ENCODE results near the gene GPR137B.
A peak's percentile ranks its signal among the peaks of the same experiment; 100 is the strongest.

Gene GPR137B

DNA sequence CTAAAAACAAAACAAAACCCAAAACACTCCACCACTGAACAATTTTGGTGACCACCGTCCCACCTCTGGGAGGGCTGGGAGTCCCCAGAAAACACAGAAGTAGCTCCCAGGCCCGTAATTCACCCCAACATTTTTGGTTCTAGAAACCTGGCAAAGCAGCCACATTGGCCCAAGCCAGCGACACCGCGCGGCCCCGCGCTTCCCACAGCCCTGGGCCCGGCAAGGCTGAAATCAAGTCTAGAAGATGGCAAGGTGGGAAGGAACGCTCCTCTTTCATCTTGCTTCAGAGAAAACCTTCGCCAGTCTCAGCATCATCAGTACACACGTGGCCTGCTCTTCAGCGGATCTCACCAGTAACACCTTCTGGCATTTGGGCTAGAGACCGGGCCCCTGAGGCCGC is 41.5 kb upstream of the GPR137B start:
- no peak overlapping the region for H3K9ac ChIP-seq (ENCODE audit: insufficient read length, low read depth)
- no peak overlapping the region for H3K4me3 ChIP-seq (ENCODE audit: insufficient read length, low read depth)
- peaks cover 2% of the 10 kb centered on the region for H3K4me1 ChIP-seq (ENCODE audit: insufficient read depth, insufficient read length)
- H3K36me3 ChIP-seq (ENCODE audit: insufficient read depth, insufficient read length, low read length): no peaks in the 10 kb centered on the region
- TF ChIP-seq YY1 (IDR thresholded peaks at IDR 0.05; ENCODE audit: insufficient read depth, insufficient read length): no peak
- no peak for TF ChIP-seq ZNF274 (IDR thresholded peaks at IDR 0.05; ENCODE audit: low read depth, low read length)
- no peak for TF ChIP-seq SUZ12 (IDR thresholded peaks at IDR 0.05; ENCODE audit: extremely low read depth, insufficient read depth, insufficient read length)
- peaks cover 16% of the 10 kb centered on the region for H3K9me3 ChIP-seq (ENCODE audit: insufficient read depth, low read length)
- no peak for DNase-seq (ENCODE audit: low read depth, low spot score)
- no peaks in the 10 kb centered on the region for H3K27me3 ChIP-seq (ENCODE audit: insufficient read depth, insufficient read length)

DNA sequence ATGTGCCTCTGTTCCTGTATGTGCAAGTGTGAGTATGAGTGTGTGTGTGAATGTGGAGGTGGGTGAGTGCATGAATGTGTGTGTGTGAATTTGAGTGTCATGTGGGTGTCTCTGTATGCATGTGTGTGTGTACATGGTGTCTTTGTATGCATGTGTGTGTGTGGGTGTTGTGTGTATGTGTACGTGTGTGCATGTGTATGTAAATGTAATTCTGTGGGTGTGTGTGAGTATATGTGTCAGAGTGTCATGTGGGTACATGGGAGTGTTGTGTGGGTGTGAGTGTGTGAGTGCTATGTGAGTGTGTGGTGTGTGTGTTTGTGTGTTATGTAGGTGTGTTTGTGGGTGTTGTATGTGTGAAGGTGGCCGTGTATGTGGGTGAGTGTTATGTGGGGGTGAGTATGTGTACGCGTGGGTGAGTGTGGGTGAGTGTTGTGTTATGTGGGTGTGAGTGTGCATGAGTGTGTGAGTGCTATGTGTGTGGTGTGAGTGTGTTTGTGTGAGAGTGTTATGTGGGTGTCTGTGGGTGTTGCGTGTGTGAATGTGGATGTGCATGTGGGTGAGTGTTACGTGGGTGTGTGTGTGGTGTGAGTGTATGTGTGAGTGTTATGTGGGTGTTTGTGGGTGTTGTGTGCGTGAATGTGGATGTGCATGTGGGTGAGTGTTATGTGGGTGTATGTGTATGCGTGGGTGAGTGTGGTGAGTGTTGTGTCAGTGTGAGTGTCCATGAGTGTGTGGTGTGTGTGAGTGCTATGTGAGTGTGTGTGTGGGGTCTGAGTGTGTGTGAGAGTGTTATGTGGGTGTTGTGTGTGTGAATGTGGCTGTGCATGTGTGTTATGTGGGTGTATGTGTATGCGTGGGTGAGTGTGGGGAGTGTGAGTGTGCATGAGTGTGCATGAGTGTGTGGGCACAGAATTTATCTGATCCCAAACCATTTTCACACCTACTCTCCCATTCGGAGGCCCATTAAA is 40.8 kb upstream of the GPR137B start:
- Histone ChIP-seq H3K9me3 (ENCODE audit: insufficient read depth, low read length) (peaks cover 9% of the 10 kb centered on the region), H3K9ac (ENCODE audit: insufficient read length, low read depth) (no peak overlapping the region), H3K4me1 (ENCODE audit: insufficient read depth, insufficient read length) (peaks cover 2% of the 10 kb centered on the region), H3K4me3 (ENCODE audit: insufficient read length, low read depth) (no peak overlapping the region), H3K27me3 (ENCODE audit: insufficient read depth, insufficient read length) (no peaks in the 10 kb centered on the region), H3K36me3 (ENCODE audit: insufficient read depth, insufficient read length, low read length) (no peaks in the 10 kb centered on the region)
- no peak for DNase-seq (ENCODE audit: low read depth, low spot score)
- no peak for TF ChIP-seq YY1 (IDR thresholded peaks at IDR 0.05; ENCODE audit: insufficient read depth, insufficient read length)
- no peak for TF ChIP-seq SUZ12 (IDR thresholded peaks at IDR 0.05; ENCODE audit: extremely low read depth, insufficient read depth, insufficient read length)
- no peak for TF ChIP-seq ZNF274 (IDR thresholded peaks at IDR 0.05; ENCODE audit: low read depth, low read length)

DNA sequence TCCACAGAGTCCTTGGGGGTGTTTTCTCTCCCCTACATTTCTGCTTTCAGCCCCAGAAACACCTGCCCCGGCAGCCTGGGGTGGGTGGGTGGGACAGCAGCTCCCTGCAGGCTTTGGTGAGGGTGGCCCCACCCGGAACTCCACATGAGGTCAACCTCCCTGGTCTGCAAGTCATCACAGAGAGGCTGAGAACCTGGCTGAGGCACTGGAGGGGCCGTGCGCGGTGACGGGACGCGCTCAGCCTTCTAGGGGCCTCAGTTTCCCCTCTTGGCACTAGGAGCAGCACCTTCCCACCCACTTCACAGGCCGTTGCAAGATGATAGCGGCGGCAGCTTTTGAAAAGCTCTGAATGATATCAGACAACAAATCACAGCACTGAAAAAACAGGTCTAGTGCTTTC is 39.7 kb upstream of the GPR137B start:
- TF ChIP-seq SUZ12 (IDR thresholded peaks at IDR 0.05; ENCODE audit: extremely low read depth, insufficient read depth, insufficient read length) (no peak), ZNF274 (IDR thresholded peaks at IDR 0.05; ENCODE audit: low read depth, low read length) (no peak), YY1 (IDR thresholded peaks at IDR 0.05; ENCODE audit: insufficient read depth, insufficient read length) (no peak)
- Histone ChIP-seq H3K36me3 (ENCODE audit: insufficient read depth, insufficient read length, low read length) (no peaks in the 10 kb centered on the region), H3K4me3 (ENCODE audit: insufficient read length, low read depth) (no peak overlapping the region), H3K9ac (ENCODE audit: insufficient read length, low read depth) (no peak overlapping the region), H3K4me1 (ENCODE audit: insufficient read depth, insufficient read length) (peaks cover 2% of the 10 kb centered on the region), H3K9me3 (ENCODE audit: insufficient read depth, low read length) (no peaks in the 10 kb centered on the region), H3K27me3 (ENCODE audit: insufficient read depth, insufficient read length) (no peaks in the 10 kb centered on the region)
- no peak for DNase-seq (ENCODE audit: low read depth, low spot score)

DNA sequence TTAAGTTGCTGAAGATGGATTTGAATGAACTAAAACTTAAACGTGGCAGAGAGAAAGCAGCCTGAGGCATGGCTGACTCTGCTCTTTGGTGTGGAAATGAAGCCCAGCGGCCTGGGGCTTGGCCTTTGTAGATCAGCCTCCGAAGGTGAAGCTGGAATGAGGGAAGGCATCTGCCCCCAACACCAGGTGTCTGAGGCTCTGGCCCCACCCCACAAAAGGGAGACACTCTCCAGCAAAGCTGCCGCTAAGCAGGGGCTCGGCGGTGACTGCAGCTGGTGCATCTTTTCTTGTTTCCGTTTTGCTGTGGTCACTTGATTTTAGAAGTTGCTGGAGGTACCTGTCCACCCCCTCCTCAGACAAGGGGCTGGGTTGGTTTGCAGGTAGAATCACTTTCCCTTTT is 39.3 kb upstream of the GPR137B start:
- H3K9me3 ChIP-seq (ENCODE audit: insufficient read depth, low read length): no peaks in the 10 kb centered on the region
- DNase-seq (ENCODE audit: low read depth, low spot score): peak; percentile 13
- H3K4me1 ChIP-seq (ENCODE audit: insufficient read depth, insufficient read length): peaks cover 2% of the 10 kb centered on the region
- H3K36me3 ChIP-seq (ENCODE audit: insufficient read depth, insufficient read length, low read length): no peaks in the 10 kb centered on the region
- H3K27me3 ChIP-seq (ENCODE audit: insufficient read depth, insufficient read length): no peaks in the 10 kb centered on the region
- no peak overlapping the region for H3K4me3 ChIP-seq (ENCODE audit: insufficient read length, low read depth)
- H3K9ac ChIP-seq (ENCODE audit: insufficient read length, low read depth): no peak overlapping the region
- no peak for TF ChIP-seq SUZ12 (IDR thresholded peaks at IDR 0.05; ENCODE audit: extremely low read depth, insufficient read depth, insufficient read length)
- TF ChIP-seq YY1 (IDR thresholded peaks at IDR 0.05; ENCODE audit: insufficient read depth, insufficient read length): no peak
- no peak for TF ChIP-seq ZNF274 (IDR thresholded peaks at IDR 0.05; ENCODE audit: low read depth, low read length)

DNA sequence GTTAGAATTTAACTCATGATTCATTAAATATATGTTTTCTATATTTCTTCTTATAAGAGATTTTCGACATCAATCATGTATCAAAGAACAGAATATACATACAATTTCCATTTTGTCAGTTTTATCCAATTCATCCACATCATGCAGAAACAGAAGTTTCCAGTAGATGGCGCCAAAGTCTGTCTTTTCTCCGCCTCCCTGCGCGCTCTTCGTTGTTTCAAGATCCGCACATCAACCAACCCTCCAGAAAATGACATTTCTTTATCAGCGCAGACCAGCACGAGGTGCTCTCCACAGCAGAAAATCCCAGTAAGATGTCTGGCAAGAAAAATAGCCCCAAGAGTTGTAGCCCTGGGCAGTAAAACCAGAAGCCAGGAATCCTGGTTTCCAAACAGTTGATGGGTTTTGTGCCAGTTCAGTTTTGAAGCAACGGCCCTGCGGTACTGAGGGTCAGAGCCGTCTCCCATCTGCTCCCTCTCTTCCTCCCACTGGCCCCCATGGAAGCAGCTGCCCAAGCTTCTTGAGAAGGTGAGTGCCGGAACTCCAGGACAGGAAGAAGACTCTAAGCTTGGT is 38.6 kb upstream of the GPR137B start:
- Histone ChIP-seq H3K9ac (ENCODE audit: insufficient read length, low read depth) (no peak overlapping the region), H3K9me3 (ENCODE audit: insufficient read depth, low read length) (no peaks in the 10 kb centered on the region), H3K4me1 (ENCODE audit: insufficient read depth, insufficient read length) (peaks cover 2% of the 10 kb centered on the region), H3K27me3 (ENCODE audit: insufficient read depth, insufficient read length) (no peaks in the 10 kb centered on the region), H3K4me3 (ENCODE audit: insufficient read length, low read depth) (no peak overlapping the region), H3K36me3 (ENCODE audit: insufficient read depth, insufficient read length, low read length) (no peaks in the 10 kb centered on the region)
- DNase-seq (ENCODE audit: low read depth, low spot score): peak; percentile 47
- TF ChIP-seq ZNF274 (IDR thresholded peaks at IDR 0.05; ENCODE audit: low read depth, low read length) (no peak), SUZ12 (IDR thresholded peaks at IDR 0.05; ENCODE audit: extremely low read depth, insufficient read depth, insufficient read length) (no peak), YY1 (IDR thresholded peaks at IDR 0.05; ENCODE audit: insufficient read depth, insufficient read length) (no peak)

DNA sequence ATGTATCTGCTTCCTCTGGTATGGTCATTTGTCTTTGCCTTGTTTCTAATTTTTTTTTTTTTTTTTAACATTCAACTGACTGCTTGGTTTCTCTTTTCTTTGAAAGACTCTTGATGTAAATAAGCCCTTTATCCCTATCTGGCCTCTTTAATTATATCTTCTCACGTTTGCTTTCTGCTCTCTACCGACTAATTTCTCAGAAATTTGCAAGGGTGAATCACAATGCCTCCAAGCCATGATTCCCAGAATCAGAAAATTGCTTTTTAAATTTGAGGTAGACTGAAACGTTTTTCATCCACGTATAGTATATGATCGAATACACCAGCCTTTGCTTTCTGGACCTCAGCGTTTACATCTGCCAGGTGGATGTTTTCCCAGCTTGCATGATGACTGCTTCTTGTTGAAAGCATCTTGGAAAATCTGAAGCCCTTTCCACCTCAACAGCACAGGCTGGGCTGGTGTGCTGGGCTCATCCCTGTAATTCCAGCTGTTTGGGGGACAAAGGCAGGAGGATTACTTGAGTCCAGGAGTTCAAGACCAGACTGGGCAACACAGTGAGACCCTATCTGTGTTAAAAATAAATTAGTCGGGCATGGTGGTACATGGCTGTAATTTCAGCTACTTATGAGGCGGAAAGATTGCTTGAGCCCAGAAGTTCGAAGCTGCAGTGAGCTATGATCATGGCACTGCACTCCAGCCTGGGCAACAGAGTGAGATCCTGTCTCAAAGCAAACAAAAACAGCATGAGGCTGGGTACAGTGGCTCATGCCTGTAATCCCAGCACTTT is 35.0 kb upstream of the GPR137B start:
- H3K9ac ChIP-seq (ENCODE audit: insufficient read length, low read depth): no peak overlapping the region
- H3K27me3 ChIP-seq (ENCODE audit: insufficient read depth, insufficient read length): no peaks in the 10 kb centered on the region
- H3K36me3 ChIP-seq (ENCODE audit: insufficient read depth, insufficient read length, low read length): no peaks in the 10 kb centered on the region
- no peaks in the 10 kb centered on the region for H3K9me3 ChIP-seq (ENCODE audit: insufficient read depth, low read length)
- DNase-seq (ENCODE audit: low read depth, low spot score): no peak
- no peak overlapping the region for H3K4me3 ChIP-seq (ENCODE audit: insufficient read length, low read depth)
- no peaks in the 10 kb centered on the region for H3K4me1 ChIP-seq (ENCODE audit: insufficient read depth, insufficient read length)
- TF ChIP-seq YY1 (IDR thresholded peaks at IDR 0.05; ENCODE audit: insufficient read depth, insufficient read length) (no peak), SUZ12 (IDR thresholded peaks at IDR 0.05; ENCODE audit: extremely low read depth, insufficient read depth, insufficient read length) (no peak), ZNF274 (IDR thresholded peaks at IDR 0.05; ENCODE audit: low read depth, low read length) (no peak)
